Tibial nerve (tissue), 4 donors: Measurements from ENCODE around the gene ZCCHC14.

Experiments
- EP300 ChIP-seq, 2 donors: sonication (generic); formaldehyde crosslinking; IDR thresholded peaks; one replicate each; pipeline ENCODE4 v1.6.1; 2017; ENCODE audit warnings: antibody characterized with exemption in 2 of 2, mild to moderate bottlenecking in 1 of 2
- POLR2A ChIP-seq, 2 donors: fragments of 450-650 bp; IDR thresholded peaks; one replicate each; pipeline ENCODE4 v1.6.1; 2017; ENCODE audit warnings: antibody characterized with exemption in 2 of 2, mild to moderate bottlenecking in 2 of 2, moderate library complexity in 2 of 2
- TF ChIP-seq, protein P1 (sequence below), 5 experiments: fragments of 200-600 bp in 3 of 5; fragments of 450-650 bp in 2 of 5; sonication (generic) in 3 of 5; IDR thresholded peaks; one replicate each; pipeline ENCODE4 v1.5.1; 2016 to 2019; ENCODE audit warnings: antibody characterized with exemption in 5 of 5, mild to moderate bottlenecking in 3 of 5, moderate library complexity in 2 of 5

DNA sequence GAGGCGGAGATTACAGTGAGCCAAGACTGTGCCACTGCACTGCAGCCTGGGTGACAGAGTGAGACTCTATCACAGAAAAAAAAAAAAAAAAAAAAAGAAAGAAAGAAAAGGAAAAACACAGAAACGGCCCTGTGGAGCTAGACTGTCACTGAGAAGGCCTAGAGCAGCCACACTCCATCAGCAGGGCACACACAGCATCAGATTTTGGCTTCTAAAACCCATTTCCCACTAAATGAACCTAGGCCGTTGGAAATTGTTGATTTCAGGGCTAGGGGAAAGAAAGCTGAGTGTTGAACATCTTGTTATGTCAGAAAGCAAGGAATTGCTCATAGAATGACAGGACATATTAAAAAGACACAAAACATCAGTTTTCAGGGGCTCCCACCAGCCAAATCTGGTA lies 48.9 kb downstream of the ZCCHC14 start:
- TF ChIP-seq, protein P1, sequence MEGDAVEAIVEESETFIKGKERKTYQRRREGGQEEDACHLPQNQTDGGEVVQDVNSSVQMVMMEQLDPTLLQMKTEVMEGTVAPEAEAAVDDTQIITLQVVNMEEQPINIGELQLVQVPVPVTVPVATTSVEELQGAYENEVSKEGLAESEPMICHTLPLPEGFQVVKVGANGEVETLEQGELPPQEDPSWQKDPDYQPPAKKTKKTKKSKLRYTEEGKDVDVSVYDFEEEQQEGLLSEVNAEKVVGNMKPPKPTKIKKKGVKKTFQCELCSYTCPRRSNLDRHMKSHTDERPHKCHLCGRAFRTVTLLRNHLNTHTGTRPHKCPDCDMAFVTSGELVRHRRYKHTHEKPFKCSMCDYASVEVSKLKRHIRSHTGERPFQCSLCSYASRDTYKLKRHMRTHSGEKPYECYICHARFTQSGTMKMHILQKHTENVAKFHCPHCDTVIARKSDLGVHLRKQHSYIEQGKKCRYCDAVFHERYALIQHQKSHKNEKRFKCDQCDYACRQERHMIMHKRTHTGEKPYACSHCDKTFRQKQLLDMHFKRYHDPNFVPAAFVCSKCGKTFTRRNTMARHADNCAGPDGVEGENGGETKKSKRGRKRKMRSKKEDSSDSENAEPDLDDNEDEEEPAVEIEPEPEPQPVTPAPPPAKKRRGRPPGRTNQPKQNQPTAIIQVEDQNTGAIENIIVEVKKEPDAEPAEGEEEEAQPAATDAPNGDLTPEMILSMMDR (IDR thresholded peaks at IDR 0.05) = no peak
- TF ChIP-seq POLR2A (IDR thresholded peaks at IDR 0.05) (no peak), EP300 (IDR thresholded peaks at IDR 0.05) (no peak)
